Lower leg skin (tissue), 3 donors: ENCODE data around the gene DOCK3.

ENCODE experiments used
- POLR2A ChIP-seq, 2 donors: fragments of 450-650 bp; IDR thresholded peaks; one replicate each; pipeline ENCODE4 v1.6.1; 2016 to 2017; ENCODE audit warnings: antibody characterized with exemption in 2 of 2, mild to moderate bottlenecking in 1 of 2, moderate library complexity in 1 of 2
- TF ChIP-seq, protein P1 (sequence below), 3 donors: fragments of 450-650 bp; IDR thresholded peaks; one replicate each; pipeline ENCODE4 v1.5.1; 2016; ENCODE audit warnings: antibody characterized with exemption in 3 of 3, mild to moderate bottlenecking in 3 of 3, moderate library complexity in 2 of 3

DNA sequence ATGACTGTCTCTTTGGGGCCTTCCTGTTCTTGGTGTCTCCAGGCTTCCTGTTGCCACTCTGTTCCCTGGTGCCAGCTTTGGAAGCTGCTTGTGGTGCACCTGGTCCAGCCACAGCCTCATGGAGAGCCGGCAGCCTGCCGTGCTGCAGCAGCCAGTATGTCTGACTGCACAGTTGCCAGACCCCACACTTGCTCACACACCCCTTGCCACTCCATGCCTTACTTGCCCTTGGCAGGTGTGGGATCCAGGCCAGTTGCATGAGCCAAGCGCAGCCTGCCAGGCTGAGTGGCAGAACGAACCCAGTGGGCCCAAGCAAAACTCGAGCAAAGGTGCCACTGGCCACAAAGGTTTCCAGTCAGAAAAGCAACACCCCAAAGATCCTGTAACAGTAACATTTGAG lies 309.2 kb downstream of the DOCK3 start:
- TF ChIP-seq, protein P1, sequence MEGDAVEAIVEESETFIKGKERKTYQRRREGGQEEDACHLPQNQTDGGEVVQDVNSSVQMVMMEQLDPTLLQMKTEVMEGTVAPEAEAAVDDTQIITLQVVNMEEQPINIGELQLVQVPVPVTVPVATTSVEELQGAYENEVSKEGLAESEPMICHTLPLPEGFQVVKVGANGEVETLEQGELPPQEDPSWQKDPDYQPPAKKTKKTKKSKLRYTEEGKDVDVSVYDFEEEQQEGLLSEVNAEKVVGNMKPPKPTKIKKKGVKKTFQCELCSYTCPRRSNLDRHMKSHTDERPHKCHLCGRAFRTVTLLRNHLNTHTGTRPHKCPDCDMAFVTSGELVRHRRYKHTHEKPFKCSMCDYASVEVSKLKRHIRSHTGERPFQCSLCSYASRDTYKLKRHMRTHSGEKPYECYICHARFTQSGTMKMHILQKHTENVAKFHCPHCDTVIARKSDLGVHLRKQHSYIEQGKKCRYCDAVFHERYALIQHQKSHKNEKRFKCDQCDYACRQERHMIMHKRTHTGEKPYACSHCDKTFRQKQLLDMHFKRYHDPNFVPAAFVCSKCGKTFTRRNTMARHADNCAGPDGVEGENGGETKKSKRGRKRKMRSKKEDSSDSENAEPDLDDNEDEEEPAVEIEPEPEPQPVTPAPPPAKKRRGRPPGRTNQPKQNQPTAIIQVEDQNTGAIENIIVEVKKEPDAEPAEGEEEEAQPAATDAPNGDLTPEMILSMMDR (IDR thresholded peaks at IDR 0.05) = no peak
- TF ChIP-seq POLR2A (IDR thresholded peaks at IDR 0.05) = no peak
